Ammon's horn (tissue), 1 donor: ENCODE data around the gene SLC30A5.
"Not testable (repeated sequence)": the region's sequence is repeated elsewhere in the genome, so short reads cannot be mapped to it uniquely, and the experiment has no call there.

ENCODE experiments used
- DNase-seq: peaks from one replicate; pipeline ENCODE4 v3.0.0-alpha.2; 2016; ENCODE audit warnings: low spot score

Gene SLC30A5

DNA sequence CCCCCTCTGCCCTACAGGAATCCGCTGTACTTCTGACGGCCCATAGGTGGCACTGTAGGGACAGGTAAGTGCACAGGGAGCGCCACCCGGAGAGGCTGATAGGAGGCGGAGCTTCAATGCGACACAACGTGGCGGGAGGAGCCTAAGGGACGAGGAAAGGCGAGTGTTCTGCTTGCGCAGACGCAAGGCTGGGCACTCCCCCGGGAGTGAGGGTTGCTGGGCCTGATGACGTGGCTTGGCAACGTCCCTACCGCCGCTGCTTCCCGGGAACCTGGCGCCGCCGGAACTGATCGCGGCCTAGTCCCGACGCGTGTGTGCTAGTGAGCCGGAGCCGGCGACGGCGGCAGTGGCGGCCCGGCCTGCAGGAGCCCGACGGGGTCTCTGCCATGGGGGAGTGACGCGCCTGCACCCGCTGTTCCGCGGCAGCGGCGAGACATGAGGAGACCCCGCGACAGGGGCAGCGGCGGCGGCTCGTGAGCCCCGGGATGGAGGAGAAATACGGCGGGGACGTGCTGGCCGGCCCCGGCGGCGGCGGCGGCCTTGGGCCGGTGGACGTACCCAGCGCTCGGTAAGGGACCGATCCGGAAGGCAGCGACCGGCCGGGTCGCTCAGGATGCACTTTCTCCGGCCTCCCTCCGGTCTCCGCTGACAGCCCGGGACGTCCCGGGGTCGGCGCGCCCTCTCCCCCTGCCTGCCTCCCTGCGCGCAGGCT is at the start of gene SLC30A5:
Gene SLC30A5, plus strand, starts transcription at position 244 of the 712 bp plus-strand sequence. Its CDS starts 242 bp downstream, at position 486.
- DNase-seq: peak; percentile 100

DNA sequence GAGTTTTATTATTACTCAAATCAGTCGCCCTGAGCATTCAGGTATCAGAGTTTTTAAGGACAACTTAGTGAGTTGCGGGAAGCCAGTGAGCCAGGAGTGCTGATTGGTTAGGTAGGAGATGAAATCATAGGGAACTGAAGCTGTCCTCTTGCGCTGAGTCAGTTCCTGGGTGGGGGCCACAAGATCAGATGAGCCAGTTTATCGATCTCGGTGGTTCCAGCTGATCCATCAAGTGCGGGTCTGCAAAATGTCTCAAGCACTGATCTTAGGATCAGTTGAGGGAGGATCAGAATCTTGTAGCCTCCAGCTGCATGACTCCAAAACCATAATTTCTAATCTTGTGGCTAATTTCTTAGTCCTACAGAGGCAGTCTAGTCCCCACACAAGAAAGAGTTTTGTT is 48.6 kb upstream of the SLC30A5 start:
- not testable (repeated sequence) for DNase-seq

DNA sequence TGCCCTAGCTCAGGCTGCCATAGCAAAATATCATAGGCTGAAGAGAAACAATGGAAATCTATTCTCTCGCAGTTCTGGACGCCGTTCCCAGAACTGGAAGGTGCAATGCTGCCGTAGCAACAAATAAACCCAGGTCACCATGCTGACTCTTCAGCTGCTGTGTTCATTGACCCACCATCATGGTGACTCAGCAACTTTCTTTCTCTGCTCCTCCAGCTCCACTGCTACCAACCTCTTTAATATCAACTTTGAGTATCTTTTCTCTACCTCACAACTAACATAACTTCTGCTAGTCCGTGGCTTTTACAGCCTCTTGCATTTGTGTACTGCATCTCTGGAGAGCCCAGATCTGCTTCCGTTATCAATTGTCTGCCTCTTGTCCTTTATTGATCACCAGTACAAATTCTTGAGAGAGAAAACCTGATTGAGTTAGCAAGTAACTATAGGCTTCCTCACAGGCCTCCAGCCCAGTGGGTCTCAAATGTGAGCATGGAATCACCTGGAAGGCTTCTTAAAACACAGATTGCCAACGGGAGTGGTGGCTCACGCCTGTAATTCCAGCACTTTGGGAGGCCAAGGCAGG is 47.3 kb upstream of the SLC30A5 start:
- no peak for DNase-seq

DNA sequence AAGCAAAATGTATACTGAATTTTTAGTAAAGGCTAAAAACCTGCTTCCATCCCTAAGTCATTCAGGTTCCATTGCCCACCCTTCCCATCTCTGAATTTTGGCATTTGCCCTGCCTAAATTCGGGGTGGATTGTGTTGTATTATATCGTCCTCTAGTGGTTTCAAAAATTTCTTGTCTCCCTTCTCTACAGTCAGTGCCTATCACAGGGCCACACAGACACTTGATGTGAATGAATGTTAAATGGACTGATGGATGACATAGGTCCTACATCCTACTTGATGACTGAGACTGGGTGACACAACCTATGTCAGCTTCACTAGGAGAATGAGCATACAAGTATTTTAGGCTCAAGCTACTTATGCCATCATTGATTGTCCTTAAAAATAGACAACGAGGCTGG is 45.6 kb upstream of the SLC30A5 start:
- peak; percentile 54 for DNase-seq

DNA sequence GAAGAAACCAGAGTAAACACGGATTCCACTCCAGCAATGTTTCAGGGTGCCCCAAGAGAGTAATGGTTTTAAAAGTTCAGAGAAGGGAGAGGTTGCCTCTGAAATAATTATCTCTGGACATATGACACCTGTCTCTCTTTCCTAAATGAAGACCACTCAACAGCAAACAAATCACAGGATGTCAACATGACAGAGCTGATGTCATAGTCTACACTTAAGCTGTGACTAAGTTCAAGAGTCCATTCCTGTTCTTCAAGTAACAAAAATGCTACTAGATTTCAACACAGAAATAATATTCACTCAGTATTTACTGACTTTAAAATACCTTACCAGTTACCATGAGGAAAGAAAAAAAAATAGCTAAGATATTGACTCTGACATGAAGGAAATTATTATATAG is 44.7 kb upstream of the SLC30A5 start:
- no peak for DNase-seq

DNA sequence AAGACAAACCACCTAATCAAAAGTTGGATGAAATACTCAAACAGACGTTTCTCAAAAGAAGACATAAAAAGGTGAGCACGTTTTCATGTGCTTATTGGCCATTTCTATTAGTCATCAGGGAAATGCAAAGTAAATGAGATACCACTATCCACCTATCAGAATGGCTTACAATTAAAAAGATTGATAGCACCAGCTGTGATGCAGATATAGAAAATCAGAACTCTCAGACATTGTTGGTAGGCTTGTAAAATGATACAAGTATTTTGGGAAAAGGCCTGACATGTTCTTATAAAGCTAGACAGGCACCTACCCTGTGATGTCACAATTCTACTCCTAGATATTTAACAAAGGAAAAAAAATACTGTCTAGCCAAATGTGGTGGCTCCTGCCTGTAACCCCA is 44.0 kb upstream of the SLC30A5 start:
- no peak for DNase-seq

DNA sequence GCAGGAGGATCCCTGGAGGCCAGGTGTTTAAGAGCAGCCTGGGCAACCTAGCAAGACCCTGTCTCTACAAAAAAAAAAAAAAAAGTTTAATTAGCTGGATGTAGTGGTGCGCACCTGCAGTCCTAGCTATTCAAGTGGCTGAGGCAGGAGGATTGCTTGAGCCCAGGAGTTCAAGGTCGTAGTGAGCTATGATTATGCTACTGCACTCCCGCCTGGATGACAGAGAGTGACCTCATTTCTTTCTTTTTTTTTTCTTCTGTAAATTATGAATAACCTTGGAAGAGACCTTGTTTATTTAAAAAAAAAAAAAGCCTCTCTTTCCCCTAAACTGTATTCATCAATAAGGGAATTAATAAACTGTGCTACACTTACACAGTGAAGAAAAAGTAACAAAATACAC is 43.6 kb upstream of the SLC30A5 start:
- DNase-seq: no peak

DNA sequence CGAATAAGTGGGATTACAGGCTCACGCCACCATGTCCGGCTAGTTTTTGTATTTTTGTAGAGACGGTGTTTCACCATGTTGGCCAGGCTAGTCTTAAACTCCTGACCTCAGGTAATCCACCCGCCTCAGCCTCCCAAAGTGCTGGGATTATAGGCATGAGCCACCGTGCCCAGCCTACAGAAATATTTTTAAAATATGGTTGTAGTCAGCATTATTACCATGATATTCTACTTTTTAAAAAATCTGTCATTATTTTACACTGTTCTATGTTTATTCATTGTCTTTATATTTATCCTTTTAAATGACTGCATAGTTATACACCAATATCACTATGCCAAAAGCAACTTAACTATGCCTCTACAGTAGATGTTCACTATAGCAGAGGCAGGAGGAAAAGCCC is 41.6 kb upstream of the SLC30A5 start:
- no peak for DNase-seq

DNA sequence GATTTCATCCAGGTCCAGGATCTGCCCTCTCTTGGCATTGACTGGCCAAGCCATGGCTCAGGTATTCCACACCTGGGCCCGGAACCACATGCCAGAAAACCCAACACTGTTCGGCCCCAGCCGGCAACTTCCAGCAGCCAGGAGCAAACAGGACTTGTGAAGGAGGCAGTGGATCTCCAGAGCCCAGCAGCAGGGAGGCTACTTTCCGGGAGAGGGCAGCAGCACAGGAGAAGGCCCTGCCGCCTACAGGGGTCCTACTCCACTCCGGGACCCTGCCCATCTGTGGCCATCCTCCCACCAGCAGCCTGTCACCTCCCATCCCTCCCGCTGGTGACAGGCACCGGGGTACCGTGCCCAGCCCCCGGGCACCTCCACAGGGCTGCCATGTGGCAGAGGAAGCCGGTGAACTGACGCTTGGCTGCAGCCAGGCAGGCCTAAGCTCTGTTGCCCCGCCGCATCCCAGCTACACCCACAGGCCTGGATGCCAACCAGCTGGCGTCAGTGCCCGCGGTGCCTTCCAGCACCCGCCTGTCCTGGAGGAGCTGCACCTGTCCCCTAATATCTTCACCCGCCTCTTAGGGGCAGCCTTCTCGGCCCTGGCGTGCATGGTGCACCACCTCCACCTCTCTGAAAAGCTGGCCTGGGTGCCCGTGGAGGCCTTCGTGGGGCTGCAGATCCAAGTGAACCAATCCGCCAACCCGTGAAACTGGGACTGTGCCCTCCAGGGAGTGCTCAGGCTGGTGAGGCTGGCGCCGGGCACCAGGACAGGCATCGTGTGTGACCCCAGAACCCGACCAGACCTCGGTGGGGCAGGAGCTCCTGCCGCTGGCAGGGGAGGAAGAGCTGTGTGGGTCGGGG is 18.9 kb upstream of the SLC30A5 start:
- no peak for DNase-seq

DNA sequence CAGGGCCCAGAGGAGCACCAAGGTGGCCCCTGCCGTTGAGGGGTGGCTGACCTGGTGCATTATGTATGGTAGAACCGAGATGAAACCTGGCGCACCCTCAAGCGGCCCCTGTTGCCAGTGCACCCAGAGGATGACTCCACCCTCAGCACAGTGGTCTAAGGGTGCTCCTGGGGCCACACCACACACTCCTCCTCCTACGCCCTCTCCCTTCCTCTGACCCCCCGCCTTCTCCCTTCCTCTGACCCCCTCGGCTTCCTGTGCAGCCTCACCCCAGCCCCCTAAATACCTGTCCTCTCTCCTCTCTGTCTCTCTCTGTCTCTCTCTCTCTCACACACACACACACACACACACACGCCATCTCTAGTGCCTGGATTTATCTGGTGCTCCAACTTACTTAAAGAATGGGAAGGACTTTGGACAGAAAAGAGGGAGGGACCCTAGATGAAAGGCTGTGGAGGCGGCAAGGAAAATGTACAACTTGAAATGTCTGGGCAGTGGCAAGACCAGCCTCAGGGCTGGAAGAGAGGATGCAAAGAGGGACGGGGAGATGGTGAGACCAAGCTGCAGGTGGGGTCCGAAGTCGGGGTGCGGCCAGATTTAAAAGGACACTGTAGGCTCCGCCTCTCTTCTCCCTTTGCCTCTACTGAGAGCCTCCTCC is 18.2 kb upstream of the SLC30A5 start:
- no peak for DNase-seq

DNA sequence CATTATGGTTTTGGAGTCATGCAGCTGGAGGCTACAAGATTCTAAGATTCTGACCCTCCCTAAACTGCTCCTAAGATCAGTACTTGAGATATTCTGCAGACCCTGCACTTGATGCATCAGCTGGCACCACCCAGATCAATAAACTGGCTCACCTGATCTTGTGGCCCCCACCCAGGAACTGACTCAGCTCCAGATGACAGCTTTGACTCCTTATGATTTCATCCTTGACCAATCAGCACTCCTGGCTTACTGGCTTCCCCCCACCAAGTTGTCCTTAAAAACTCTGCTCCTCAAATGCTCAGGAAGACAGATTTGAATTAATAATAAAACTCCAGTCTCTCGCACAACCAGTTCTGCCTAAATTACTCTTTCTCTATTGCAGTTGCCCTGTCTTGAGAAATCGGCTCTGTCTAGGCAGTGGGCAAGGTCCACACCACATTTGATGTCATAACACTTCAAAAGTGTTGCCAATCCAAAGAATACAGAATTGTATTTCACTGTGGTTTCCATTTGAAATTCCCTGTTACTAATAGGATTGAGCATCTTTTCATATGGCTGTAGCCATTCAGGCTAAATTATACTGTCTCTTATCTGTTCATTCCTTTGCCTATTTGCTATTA is 14.8 kb upstream of the SLC30A5 start:
- DNase-seq: no peak

DNA sequence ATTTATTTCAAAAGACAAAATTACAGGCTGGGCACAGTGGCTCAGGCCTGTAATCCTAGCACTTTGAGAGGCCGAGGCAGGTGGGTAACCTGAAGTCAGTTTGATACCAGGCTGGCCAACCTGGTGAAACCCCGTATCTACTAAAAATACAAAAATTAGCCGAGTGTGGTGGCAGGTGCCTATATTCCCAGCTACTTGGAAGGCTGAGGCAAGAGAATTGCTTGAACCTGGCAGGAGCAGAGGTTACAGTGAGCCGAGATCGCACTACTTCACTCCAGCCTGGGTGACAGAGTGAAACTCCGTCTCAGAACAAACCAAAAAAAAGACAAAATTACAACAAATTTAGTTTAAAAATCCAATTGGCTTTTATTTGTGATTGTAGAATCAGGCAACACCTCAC is 14.3 kb upstream of the SLC30A5 start:
- DNase-seq: no peak

DNA sequence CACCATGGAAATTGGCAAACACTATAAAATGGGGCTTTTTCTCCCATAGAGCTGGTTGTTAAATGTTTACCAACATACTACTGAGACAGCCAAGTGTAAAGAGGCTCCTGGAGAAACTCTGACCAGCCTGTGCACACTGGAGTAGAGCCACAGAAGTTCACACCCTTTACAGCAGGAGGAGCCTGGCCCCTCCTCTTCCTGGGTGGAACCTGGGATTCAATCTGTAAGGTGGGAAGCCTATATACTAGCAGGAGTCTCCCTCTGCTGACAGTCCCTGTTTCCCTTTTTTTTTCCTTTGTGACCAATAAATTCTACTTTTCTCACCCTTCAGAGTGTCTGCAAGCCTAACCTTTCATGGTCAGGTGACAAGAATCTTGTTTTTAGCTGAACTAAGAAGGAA is 10.4 kb upstream of the SLC30A5 start:
- no peak for DNase-seq

DNA sequence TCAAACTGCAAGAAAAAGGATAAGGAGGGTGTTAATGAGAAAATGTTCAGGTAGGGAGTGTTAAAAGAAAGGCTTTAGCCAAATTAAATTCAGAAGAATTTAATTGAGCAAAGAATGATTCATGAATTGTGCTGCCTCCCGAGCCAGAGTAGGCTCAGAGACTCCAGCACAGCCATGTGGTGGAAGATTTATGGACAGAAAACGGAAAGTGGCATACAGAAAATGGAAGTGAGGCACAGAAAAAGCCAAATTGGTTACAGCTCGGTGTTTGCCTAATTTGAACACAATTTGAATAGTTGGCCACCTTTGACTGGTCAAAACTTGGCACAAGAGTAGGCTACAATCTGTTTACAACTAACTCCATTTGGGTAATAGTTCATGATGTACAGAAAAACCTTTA is 9.6 kb upstream of the SLC30A5 start:
- DNase-seq: no peak

DNA sequence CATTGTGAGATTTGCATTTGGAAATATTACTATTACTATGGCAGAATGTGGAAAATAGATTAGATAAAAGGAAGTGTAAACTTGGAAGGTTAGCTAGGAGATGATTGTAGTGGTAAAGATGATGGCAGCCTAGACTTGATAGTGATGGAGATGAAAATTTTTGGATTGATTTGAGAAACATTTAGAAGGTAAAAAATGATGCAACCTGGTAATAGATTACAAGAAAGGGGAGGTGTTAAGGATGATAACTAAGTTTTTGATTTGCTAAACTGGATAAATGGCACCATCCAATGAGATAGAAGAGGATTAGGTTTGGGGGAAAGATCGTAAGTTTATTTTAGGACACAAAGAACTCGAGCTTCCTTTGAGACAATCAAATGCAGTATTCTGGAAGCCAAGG is 8.9 kb upstream of the SLC30A5 start:
- no peak for DNase-seq

DNA sequence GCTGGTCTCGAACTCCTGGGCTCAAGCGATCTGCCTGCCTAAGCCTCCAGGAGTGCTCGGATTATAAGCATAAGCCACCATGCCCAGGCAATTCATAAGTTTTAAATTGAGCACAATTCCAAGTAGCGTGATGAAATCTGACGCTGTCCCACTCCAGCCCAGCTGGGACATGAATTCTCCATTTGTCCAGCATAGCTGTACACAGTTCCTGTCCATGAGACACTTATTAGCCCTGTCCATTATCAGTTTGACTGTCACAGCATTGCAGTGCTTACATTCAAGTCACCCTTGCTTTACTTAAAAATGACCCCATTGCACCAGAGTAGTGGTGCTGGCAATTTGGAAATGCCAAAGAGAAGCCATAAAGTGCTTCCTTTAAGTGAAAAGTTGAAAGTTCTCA is 7.6 kb upstream of the SLC30A5 start:
- no peak for DNase-seq

DNA sequence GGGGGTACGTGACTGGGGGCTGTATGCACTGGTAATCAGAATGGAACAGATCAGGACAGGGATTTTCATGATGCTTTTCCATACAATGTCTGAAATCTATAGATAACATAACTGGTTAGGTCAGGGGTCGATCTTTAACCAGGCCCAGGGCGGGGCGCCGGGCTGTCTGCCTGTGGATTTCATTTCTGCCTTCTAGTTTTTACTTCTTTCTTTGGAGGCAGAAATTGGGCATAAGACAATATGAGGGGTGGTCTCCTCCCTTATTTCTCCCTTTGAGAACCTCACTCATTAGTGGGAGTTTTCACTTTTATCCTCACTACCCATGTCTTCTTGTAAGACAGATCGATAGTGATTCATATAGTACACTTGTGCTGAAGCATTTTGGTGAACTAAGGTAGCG is 5.8 kb upstream of the SLC30A5 start:
- not testable (repeated sequence) for DNase-seq

DNA sequence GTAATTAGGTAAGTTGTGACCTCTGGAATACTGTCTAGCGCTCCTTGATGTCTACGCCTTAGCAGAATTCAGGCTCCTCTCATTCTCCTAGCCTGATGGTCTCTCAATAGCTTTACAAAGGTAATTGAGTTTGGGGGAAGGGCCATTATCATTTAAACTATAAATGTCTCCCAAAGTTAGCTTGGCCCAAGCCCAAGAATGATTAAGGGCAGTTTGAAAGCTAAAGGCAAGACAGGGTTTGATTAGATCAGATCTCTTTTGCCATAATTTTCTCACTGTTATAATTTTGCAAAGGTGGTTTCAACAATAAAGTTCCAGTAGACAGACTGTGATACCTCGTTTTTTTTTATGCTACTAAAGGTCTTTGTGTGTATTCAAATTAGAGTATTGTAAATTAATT is 3.7 kb upstream of the SLC30A5 start:
- DNase-seq: no peak

DNA sequence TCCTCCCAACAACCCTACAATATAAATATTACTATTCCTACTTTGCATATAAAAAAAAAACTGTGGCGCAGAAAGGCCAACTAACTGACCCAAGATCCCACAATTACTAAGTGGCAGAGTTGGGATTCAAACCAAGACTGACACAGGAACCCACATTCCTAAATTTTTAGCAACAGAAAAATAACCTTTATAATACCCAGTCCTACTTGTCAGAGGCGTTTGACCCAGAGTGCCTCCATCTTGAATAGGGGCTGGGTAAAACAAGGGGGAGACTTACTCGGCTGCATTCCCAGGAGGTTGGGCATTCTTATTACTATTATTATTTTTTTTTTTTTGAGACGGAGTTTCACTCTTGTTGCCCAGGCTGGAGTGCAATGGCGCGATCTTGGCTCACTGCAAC is 2.0 kb upstream of the SLC30A5 start:
- DNase-seq: no peak

DNA sequence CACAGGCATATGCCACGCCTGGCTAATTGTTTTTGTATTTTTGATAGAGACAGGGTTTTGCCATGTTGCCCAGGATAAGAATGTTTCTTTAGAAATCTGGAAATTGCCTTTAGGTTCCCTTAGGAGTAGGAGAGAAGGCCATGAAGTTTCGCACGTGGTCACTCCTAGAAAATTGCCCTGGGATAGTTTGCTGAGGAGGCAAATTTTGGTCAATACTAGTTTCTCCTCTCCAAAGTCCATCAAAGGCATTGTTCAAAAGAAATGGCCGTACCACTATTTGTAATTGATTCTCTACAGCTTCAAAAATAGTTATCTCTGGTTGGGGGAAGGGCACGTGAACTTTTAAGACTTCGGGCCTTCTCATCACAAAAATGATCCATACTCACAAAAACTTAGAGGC is 845 bp upstream of the SLC30A5 start:
- DNase-seq: no peak

DNA sequence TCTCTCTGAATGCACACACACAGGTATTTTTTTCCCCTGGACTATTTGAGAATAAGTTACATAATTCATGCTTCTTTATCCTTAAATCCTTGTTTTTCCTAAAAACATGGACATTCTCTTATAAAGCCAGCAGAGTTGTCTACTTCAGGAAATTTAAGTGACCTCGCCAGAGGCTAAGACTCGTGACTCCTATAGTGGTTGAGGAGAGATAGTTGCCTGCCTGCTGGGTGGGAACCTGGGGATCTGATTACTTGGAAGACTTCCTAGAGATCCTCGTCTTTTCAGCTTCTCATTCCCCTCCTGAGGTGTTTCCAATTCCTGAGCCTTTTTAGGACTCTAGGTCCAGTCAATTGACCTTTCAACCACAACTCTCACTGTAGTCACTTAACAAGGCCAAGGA is 5.5 kb downstream of the SLC30A5 start:
- DNase-seq: no peak

DNA sequence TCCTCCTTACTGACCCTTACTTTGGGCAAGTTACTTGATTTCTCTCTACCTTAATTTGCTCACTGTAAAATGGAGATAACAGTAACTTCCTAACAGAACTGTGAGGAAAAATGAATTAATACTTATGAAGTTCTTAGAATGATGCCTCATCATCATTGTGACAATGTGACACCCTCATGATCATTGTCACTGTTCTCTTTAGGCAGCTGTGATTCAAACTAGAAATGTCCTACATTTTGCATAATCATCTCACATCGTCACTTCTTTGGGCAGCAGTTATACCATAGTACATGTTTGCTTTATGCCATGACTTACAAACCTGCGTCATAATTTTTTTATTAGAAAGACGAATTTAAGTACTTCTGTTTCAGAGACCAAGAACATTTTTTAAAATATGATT is 9.7 kb downstream of the SLC30A5 start:
- no peak for DNase-seq
